ENCODE measurements around the gene RNF224.

Gene RNF224

GRCh38 chr9:137228506-137228967, 1.2 kb downstream of the RNF224 start:
- no peak for TF ChIP-seq CTCF (IDR thresholded peaks at IDR 0.05; ENCODE audit: low read depth, low read length)
- no peak for DNase-seq (ENCODE audit: low read depth in 2 of 2)
- no peak overlapping the region for H3K4me3 ChIP-seq (replicated peaks in 1 of 2; ENCODE audit: low read depth in 2 of 2, low read length in 2 of 2)

- DNase-seq (ENCODE audit: low read depth in 2 of 2), result no peak
- no peak for TF ChIP-seq CTCF (IDR thresholded peaks at IDR 0.05; ENCODE audit: low read depth, low read length)
Observed at GRCh38 chr9:137228968-137229896, 1.9 kb downstream of the RNF224 start.

GRCh38 chr9:137229903-137230704, 2.8 kb downstream of the RNF224 start:
- H3K4me3 ChIP-seq (replicated peaks in 1 of 2; ENCODE audit: low read depth in 2 of 2, low read length in 2 of 2), result no peak overlapping the region
- TF ChIP-seq CTCF (IDR thresholded peaks at IDR 0.05; ENCODE audit: low read depth, low read length), result no peak
- DNase-seq (ENCODE audit: low read depth in 2 of 2), result no peak

More at GRCh38 chr9:137228968-137229896, 1.9 kb downstream of the RNF224 start:
- H3K4me3 ChIP-seq (replicated peaks in 1 of 2; ENCODE audit: low read depth in 2 of 2, low read length in 2 of 2), result no peak overlapping the region

GRCh38 chr9:137230705-137231371, 3.5 kb downstream of the RNF224 start, which contains the start of gene SLC34A3:
SLC34A3 (plus strand) TSS chr9:137230901; CDS start chr9:137231703, 802 bp downstream.
- no peak for DNase-seq (ENCODE audit: low read depth in 2 of 2)
- H3K4me3 ChIP-seq (replicated peaks in 1 of 2; ENCODE audit: low read depth in 2 of 2, low read length in 2 of 2), result no peak within 1 kb of the TSS
- TF ChIP-seq CTCF (IDR thresholded peaks at IDR 0.05; ENCODE audit: low read depth, low read length), result no peak

- no peak for TF ChIP-seq CTCF (IDR thresholded peaks at IDR 0.05; ENCODE audit: low read depth, low read length)
- H3K4me3 ChIP-seq (replicated peaks in 1 of 2; ENCODE audit: low read depth in 2 of 2, low read length in 2 of 2), result no peak overlapping the region
- DNase-seq (ENCODE audit: low read depth in 2 of 2), result no peak
Observed at GRCh38 chr9:137231372-137232039, 4.2 kb downstream of the RNF224 start.

GRCh38 chr9:137232101-137232500, 4.8 kb downstream of the RNF224 start:
- no peak for TF ChIP-seq CTCF (IDR thresholded peaks at IDR 0.05; ENCODE audit: low read depth, low read length)
- no peak overlapping the region for H3K4me3 ChIP-seq (replicated peaks in 1 of 2; ENCODE audit: low read depth in 2 of 2, low read length in 2 of 2)

More at GRCh38 chr9:137232101-137232500, 4.8 kb downstream of the RNF224 start:
- DNase-seq (ENCODE audit: low read depth in 2 of 2), result no peak

All from cardiac fibroblast (primary cell).